Stimulated activated CD4-positive, alpha-beta T cell treated with anti-CD3 and anti-CD28 coated beads, Interleukin-1b, Interleukin-23, amount 100 ng/mL, for 24 hours (primary cell): Measurements from ENCODE around the gene CADPS.

Source experiments
- DNase-seq, 4 experiments: peaks; one replicate each; pipeline ENCODE4 v3.0.0-alpha.2; 2020; ENCODE audit warnings: low read depth in 4 of 4, low spot score in 1 of 4

CADPS gene

GRCh38 chr3:62378921-62379320, 496.3 kb downstream of the CADPS start:
- no peak for DNase-seq

- DNase-seq = no peak
These were observed 496.9 kb downstream of the CADPS start for GRCh38 chr3:62378311-62378789.

GRCh38 chr3:62376906-62377877, 498.0 kb downstream of the CADPS start:
- DNase-seq = no peak

GRCh38 chr3:62376454-62376720, 498.8 kb downstream of the CADPS start:
- DNase-seq = no peak

- no peak for DNase-seq
These were observed 499.4 kb downstream of the CADPS start for GRCh38 chr3:62375655-62376453.

GRCh38 chr3:62374341-62375218, 500.6 kb downstream of the CADPS start:
- DNase-seq = no peak

- no peak for DNase-seq
These were observed 501.4 kb downstream of the CADPS start for GRCh38 chr3:62373714-62374333.

GRCh38 chr3:62373215-62373614, 502.0 kb downstream of the CADPS start, which contains the start of gene FEZF2:
TSS of gene FEZF2 (minus strand) at chr3:62373550. CDS start at chr3:62372868, 682 bp downstream.
- no peak for DNase-seq

GRCh38 chr3:62372621-62373041, 502.6 kb downstream of the CADPS start:
- no peak for DNase-seq

GRCh38 chr3:62371720-62372591, 503.3 kb downstream of the CADPS start:
- no peak for DNase-seq

- no peak for DNase-seq
These were observed 504.1 kb downstream of the CADPS start for GRCh38 chr3:62370858-62371719.

- DNase-seq = no peak
These were observed 504.9 kb downstream of the CADPS start for GRCh38 chr3:62370112-62370857.

GRCh38 chr3:62369476-62369743, 505.8 kb downstream of the CADPS start:
- DNase-seq = no peak

GRCh38 chr3:62368705-62369475, 506.3 kb downstream of the CADPS start:
- DNase-seq = no peak

- no peak for DNase-seq
These were observed 506.9 kb downstream of the CADPS start for GRCh38 chr3:62368290-62368704.

- DNase-seq = no peak
These were observed 507.4 kb downstream of the CADPS start for GRCh38 chr3:62367763-62368195.

GRCh38 chr3:62366126-62366484, 509.1 kb downstream of the CADPS start:
- no peak for DNase-seq
